ENCODE results near the gene BPIFB3. TPM values are rescaled to one million over a fixed set of nuclear protein-coding genes. Genes with fewer than 3 reads are reported as not detected.

BPIFB3 gene
- total RNA-seq, 4 donors from 2014 or later, result not detected

- Histone ChIP-seq H3K36me3 (no peaks in the 10 kb centered on the region), H3K4me1 (no peaks in the 10 kb centered on the region), H3K27ac (no peak overlapping the region), H3K9me3 (peaks cover 0 to 12% (median 0%) of the 10 kb centered on the region in 3 donors), H3K27me3 (peaks cover 24% of the 10 kb centered on the region), H3K4me3 (no peak overlapping the region)
- 82 to 88% methylated on average over 1 to 4 of the region's 6 CpGs for WGBS, 2 donors (ENCODE audit: low coverage in 1 of 2)
- ATAC-seq, result no peak
- TF ChIP-seq POLR2AphosphoS5 (IDR thresholded peaks at IDR 0.05) (no peak), EP300 (IDR thresholded peaks at IDR 0.05) (no peak), POLR2A (IDR thresholded peaks at IDR 0.05) (no peak)
- TF ChIP-seq, protein P1, sequence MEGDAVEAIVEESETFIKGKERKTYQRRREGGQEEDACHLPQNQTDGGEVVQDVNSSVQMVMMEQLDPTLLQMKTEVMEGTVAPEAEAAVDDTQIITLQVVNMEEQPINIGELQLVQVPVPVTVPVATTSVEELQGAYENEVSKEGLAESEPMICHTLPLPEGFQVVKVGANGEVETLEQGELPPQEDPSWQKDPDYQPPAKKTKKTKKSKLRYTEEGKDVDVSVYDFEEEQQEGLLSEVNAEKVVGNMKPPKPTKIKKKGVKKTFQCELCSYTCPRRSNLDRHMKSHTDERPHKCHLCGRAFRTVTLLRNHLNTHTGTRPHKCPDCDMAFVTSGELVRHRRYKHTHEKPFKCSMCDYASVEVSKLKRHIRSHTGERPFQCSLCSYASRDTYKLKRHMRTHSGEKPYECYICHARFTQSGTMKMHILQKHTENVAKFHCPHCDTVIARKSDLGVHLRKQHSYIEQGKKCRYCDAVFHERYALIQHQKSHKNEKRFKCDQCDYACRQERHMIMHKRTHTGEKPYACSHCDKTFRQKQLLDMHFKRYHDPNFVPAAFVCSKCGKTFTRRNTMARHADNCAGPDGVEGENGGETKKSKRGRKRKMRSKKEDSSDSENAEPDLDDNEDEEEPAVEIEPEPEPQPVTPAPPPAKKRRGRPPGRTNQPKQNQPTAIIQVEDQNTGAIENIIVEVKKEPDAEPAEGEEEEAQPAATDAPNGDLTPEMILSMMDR (IDR thresholded peaks at IDR 0.05), result no peak
Observed at GRCh38 chr20:33030569-33030968, 23.1 kb upstream of the BPIFB3 start.

DNA sequence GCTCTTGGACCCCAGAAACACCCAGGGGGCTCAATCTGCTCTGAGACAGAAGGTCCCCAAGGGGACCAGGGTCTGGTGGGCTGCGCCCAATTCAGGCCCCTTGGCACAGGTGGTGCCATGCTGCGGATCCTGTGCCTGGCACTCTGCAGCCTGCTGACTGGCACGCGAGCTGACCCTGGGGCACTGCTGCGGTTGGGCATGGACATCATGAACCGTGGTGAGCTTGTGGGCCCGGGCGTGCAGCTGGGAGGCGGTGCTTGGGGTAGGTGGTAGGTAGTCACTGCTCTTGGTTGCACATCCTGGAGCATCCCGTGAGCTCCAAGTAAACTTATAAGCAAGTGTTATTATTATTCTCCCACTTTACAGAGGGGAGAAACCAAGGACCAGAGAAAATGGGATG is 22.2 kb upstream of the BPIFB3 start, which contains the start of gene BPIFB6:
Gene BPIFB6 (plus strand): TSS at position 118 of the 400 bp plus-strand sequence. CDS start 0 bp downstream, at position 118.
- Histone ChIP-seq H3K9me3 (peaks cover 0 to 12% (median 0%) of the 10 kb centered on the region in 3 donors), H3K27me3 (peaks cover 27% of the 10 kb centered on the region), H3K36me3 (no peaks in the 10 kb centered on the region), H3K4me1 (no peaks in the 10 kb centered on the region), H3K4me3 (no peak within 1 kb of the TSS), H3K27ac (no peak within 1 kb of the TSS)
- no peak for ATAC-seq
- TF ChIP-seq POLR2AphosphoS5 (IDR thresholded peaks at IDR 0.05), result no peak
- no peak for TF ChIP-seq EP300 (IDR thresholded peaks at IDR 0.05)
- TF ChIP-seq, protein P1 (IDR thresholded peaks at IDR 0.05), result no peak
- TF ChIP-seq POLR2A (IDR thresholded peaks at IDR 0.05), result no peak
- 73% methylated on average over 3 of the region's 10 CpGs; no CpG with 5 or more reads in 1 of the 2 donors for WGBS, 2 donors (ENCODE audit: low coverage in 1 of 2)

DNA sequence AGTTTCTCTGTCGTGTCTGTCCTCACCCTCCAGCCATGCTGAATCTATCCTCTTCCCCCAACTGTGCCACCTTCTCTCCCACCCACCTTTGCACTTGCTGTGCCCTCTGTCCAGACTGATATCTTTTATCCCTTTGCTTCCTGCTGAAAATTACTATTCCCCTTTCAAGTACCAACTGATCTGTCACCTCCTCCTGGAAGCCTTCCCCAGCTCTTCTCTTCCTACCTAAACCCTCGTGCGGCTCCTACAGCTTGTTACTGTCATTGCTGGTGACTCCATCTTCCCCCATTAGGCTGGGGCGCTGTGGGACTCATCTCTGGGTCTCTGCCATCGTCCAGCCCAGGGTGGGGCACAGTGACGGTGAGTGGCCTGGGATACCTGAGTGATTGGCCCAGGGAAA is 21.1 kb upstream of the BPIFB3 start:
- peaks cover 27% of the 10 kb centered on the region for H3K27me3 ChIP-seq
- H3K9me3 ChIP-seq, result peaks cover 0 to 12% (median 0%) of the 10 kb centered on the region in 3 donors
- no peaks in the 10 kb centered on the region for H3K36me3 ChIP-seq
- no peak overlapping the region for H3K4me3 ChIP-seq
- H3K4me1 ChIP-seq, result no peaks in the 10 kb centered on the region
- no peak for ATAC-seq
- TF ChIP-seq POLR2AphosphoS5 (IDR thresholded peaks at IDR 0.05), result no peak
- TF ChIP-seq, protein P1 (IDR thresholded peaks at IDR 0.05), result no peak
- TF ChIP-seq EP300 (IDR thresholded peaks at IDR 0.05), result no peak
- TF ChIP-seq POLR2A (IDR thresholded peaks at IDR 0.05), result no peak
- WGBS, 2 donors (ENCODE audit: low coverage in 1 of 2), result 67 to 86% methylated on average over 1 to 3 of the region's 6 CpGs
- no peak overlapping the region for H3K27ac ChIP-seq

DNA sequence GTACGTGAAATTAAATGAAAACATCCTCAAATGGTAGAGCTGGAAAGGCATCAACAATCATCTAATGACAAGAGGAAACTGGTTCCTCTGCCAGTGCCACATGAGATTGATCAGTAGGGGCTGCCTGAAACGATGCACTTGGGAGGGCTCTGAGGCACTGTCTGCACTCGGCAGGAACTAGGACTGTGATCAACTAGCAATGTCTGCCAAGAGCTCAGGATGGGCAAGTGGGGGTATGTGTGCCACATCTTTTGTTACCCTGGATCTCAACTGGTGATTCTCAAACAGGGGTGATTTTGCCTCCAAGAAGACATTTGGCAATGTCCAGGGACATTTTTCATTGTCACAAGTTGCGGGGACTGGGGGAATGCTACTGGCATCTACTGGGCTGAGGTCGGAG is 20.3 kb upstream of the BPIFB3 start:
- no peak overlapping the region for H3K27ac ChIP-seq
- H3K4me1 ChIP-seq, result no peaks in the 10 kb centered on the region
- ATAC-seq, result no peak
- no peaks in the 10 kb centered on the region for H3K36me3 ChIP-seq
- 66% methylated on average over 5 of the region's 5 CpGs; no CpG with 5 or more reads in 1 of the 2 donors for WGBS, 2 donors (ENCODE audit: low coverage in 1 of 2)
- TF ChIP-seq, protein P1 (IDR thresholded peaks at IDR 0.05), result no peak
- TF ChIP-seq POLR2AphosphoS5 (IDR thresholded peaks at IDR 0.05), result no peak
- TF ChIP-seq EP300 (IDR thresholded peaks at IDR 0.05), result no peak
- no peak for TF ChIP-seq POLR2A (IDR thresholded peaks at IDR 0.05)
- peaks cover 0 to 12% (median 0%) of the 10 kb centered on the region in 3 donors for H3K9me3 ChIP-seq
- H3K27me3 ChIP-seq, result peaks cover 19% of the 10 kb centered on the region
- no peak overlapping the region for H3K4me3 ChIP-seq

- Histone ChIP-seq H3K36me3 (no peaks in the 10 kb centered on the region), H3K9me3 (peaks cover 0 to 12% (median 0%) of the 10 kb centered on the region in 3 donors), H3K4me1 (no peaks in the 10 kb centered on the region), H3K4me3 (no peak overlapping the region), H3K27me3 (peaks cover 13% of the 10 kb centered on the region), H3K27ac (no peak overlapping the region)
- 72% methylated on average over 4 of the region's 5 CpGs; no CpG with 5 or more reads in 1 of the 2 donors for WGBS, 2 donors (ENCODE audit: low coverage in 1 of 2)
- TF ChIP-seq, protein P1 (IDR thresholded peaks at IDR 0.05), result no peak
- no peak for TF ChIP-seq EP300 (IDR thresholded peaks at IDR 0.05)
- TF ChIP-seq POLR2AphosphoS5 (IDR thresholded peaks at IDR 0.05), result no peak
- no peak for TF ChIP-seq POLR2A (IDR thresholded peaks at IDR 0.05)
- ATAC-seq, result no peak
Observed at GRCh38 chr20:33034115-33034514, 19.6 kb upstream of the BPIFB3 start.
